HG03045 (cell line): ENCODE data around the gene OTUB2.

ENCODE experiments used
- ATAC-seq: cut with Tn5 transposase; IDR thresholded peaks from one replicate; pipeline ENCODE4 v1.9.1; 2021; ENCODE audit warnings: mild to moderate bottlenecking, moderate library complexity; ENCODE audit not compliant: unreplicated experiment

The OTUB2 gene

GRCh38 chr14:93996130-93996695 is 29.9 kb upstream of the OTUB2 start:
- no peak for ATAC-seq

GRCh38 chr14:93997082-93997481 is 29.1 kb upstream of the OTUB2 start, which contains the start of gene CCDC197:
Gene CCDC197, plus strand, starts transcription at chr14:93997301. Its CDS starts 831 bp downstream, at chr14:93998132.
- no peak for ATAC-seq

GRCh38 chr14:93997916-93998870 is 27.9 kb upstream of the OTUB2 start:
- no peak for ATAC-seq

DNA sequence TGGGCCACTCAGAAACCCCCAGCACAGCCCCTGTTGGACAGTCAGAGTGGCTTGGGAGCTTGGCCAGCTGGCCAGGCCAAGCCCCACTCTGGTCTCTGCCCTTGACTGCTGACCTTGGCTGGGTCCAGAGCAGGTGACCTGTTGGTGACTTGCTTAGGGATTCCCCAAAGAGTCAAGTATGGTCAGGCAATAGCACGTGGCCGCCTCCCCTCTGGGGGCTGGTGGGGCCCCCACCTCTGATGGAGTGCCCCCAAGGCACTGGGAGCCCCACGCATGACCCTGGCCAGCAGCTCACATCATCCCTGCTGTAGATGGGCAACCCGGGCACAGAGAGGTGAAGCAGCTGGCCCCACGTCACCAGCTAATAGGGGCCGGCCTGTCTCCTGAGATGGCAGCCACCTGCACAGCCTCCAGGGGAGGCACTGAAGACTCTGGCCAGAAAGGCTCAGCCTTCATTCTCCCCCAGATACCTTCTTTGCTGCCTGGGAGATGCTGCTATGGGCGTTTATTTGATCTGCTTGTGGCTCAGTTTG is 27.2 kb upstream of the OTUB2 start:
- no peak for ATAC-seq

GRCh38 chr14:93999573-93999972 is 26.6 kb upstream of the OTUB2 start:
- no peak for ATAC-seq

DNA sequence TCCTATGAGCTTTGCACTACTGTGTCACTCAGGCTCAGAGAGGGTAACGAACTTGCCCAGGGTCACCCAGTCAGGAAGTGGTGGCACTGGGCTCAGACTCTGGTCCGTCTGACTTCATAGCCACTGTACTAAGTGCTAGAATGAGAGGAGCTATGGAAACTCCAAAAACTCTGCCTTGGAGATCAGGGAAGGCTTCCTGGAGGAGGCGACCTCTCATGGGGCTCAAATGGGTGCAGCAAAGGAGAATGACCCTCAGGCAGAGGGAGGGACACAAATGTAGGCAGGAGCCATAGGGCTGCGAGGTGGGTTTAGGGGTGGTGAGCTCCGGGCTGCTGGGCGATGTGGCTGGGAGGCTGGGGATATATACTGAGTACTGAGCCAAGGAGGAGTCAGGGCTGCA is 25.9 kb upstream of the OTUB2 start:
- ATAC-seq: no peak

DNA sequence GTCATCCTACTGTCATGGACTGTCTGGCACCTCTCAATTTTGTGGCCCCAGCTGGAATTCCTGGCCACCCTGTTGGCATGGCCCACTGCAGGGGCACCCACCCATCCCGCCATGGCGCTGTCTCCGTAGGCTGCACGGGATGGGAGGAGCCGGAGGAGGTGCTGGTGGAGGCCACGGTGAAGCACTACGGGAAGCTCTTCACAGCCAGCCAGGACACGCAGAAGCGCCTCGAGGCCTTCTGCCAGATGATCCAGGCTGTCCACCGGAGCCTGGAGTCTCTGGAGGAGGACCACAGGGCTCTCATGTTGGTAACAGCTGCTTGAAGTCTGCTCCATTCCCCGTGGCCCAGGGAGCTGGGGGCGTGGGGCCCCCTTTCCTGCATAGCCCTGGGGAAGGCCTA is 25.1 kb upstream of the OTUB2 start:
- no peak for ATAC-seq

GRCh38 chr14:94001501-94002396 is 24.4 kb upstream of the OTUB2 start:
- peak; percentile 56 for ATAC-seq

- ATAC-seq: no peak
These were observed 22.7 kb upstream of the OTUB2 start for GRCh38 chr14:94003397-94003796.

GRCh38 chr14:94004015-94004414 is 22.1 kb upstream of the OTUB2 start:
- ATAC-seq: no peak

DNA sequence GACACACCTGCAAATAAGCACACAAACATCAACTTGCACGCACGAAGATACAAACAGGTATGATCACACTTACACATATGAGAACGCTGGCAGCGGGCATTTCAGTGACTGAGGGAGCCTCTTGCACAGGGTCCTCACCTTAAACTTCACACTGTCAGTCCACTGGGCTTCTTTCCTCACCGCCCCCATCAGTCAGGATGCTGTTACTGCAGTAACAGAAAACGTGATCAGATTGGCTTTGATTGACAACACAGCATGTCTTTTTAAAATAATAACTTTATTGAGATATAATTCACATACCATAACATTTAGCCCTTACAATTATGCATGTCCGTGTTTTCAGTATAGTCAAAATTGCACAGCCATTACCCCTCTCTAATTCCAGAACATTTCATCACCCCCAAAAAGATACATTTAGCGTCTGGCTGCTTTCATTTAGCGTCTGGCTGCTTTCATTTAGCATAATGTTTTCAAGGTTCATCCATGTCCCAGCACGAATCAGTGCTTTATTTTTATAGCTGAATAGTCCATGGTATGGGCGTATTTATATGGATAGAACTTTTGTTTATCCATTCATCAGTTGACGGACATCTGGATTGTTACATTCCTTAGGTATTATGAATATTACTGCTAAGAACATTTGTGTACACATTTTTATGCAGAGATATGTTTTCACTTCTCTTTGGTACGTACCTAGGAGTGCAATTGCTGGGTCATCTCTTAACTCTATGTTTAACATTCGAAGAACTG is 20.6 kb upstream of the OTUB2 start:
- no peak for ATAC-seq

DNA sequence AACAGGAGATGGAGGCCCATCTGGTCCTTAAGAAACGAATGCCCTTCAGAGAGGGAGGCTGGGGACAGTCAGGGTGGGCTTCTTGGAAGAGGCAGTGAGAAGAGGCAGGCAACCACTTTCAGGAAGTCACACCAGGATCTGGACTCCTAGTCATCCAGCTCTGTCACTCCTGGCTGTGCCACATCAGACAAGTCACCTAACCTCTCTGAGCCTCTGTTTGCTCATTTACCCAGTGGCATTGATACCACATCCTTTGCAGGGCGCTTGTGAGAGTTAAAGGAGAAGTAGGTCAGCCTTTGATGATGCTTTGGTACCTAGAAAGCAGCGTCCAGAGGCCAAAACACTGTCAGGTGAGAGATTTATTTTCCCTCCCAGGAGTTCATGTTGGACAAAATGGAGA is 17.9 kb upstream of the OTUB2 start:
- no peak for ATAC-seq

GRCh38 chr14:94009767-94010166 is 16.4 kb upstream of the OTUB2 start:
- ATAC-seq: peak; percentile 56

GRCh38 chr14:94010625-94011024 is 15.5 kb upstream of the OTUB2 start:
- ATAC-seq: no peak

- no peak for ATAC-seq
These were observed 14.3 kb upstream of the OTUB2 start for GRCh38 chr14:94011795-94012194.

DNA sequence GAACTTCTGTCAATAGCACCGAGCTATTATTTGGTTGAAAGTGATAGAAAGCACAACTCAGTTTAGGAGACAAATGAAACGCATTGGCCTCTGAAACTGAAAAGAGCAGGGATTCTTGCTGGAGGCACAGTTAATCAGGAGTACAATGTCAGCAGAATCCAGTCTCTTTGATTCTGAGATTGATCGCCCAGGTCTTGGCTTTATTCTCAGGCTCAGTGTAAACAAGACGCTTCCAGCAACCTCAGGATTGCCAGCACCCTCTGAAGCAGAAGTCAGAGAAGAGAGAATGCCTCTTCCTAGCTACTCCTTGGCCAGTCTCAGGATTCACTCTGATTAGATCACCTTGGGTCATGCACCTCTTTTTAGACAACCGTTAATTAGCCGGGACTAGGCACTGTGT is 11.8 kb upstream of the OTUB2 start:
- no peak for ATAC-seq

- no peak for ATAC-seq
These were observed 10.9 kb upstream of the OTUB2 start for GRCh38 chr14:94015223-94015622.

GRCh38 chr14:94016446-94016976 is 9.6 kb upstream of the OTUB2 start:
- no peak for ATAC-seq

DNA sequence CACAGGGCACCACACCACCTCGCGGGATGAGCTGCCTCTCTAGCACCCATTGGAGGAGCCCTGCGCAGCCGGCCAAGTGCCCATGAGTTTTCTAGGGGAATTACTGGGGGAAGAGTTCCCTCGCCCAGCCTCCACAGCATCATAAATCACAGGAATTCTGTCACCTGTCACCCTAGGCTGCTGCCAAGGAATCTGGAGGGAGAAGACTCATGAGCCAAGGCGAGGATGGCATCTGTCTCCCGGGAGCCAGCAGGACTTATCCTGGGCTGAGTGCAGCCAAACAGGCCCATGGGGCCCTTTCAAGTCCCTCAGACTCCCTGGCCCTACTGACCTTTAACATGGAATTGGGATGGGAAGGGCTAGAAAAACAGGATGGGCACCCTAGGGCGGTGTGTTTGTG is 7.8 kb upstream of the OTUB2 start:
- ATAC-seq: no peak

- ATAC-seq: no peak
These were observed 6.8 kb upstream of the OTUB2 start for GRCh38 chr14:94019329-94019728.
